Measurements from ENCODE around the gene RCHY1.

Gene RCHY1

GRCh38 chr4:75434105-75434504 lies 80.1 kb downstream of the RCHY1 start:
- no peak overlapping the region for H3K27ac ChIP-seq (ENCODE audit: insufficient read depth, low read depth, low read length, poor library complexity, severe bottlenecking)
- 44 to 48% methylated on average over 2 of the region's 2 CpGs for WGBS, 2 experiments
- no peaks in the 10 kb centered on the region for H3K4me1 ChIP-seq (ENCODE audit: control insufficient read depth, insufficient read depth, low read length)
- H3K4me3 ChIP-seq (ENCODE audit: insufficient read depth, low read depth, low read length), result no peak overlapping the region
- no peaks in the 10 kb centered on the region for H3K36me3 ChIP-seq (ENCODE audit: control insufficient read depth, insufficient read depth, low read length)
- H3K9me3 ChIP-seq (ENCODE audit: control insufficient read depth, low read length), result no peaks in the 10 kb centered on the region
- no peaks in the 10 kb centered on the region for H3K27me3 ChIP-seq (ENCODE audit: control insufficient read depth, insufficient read depth, low read length, poor library complexity, severe bottlenecking)

DNA sequence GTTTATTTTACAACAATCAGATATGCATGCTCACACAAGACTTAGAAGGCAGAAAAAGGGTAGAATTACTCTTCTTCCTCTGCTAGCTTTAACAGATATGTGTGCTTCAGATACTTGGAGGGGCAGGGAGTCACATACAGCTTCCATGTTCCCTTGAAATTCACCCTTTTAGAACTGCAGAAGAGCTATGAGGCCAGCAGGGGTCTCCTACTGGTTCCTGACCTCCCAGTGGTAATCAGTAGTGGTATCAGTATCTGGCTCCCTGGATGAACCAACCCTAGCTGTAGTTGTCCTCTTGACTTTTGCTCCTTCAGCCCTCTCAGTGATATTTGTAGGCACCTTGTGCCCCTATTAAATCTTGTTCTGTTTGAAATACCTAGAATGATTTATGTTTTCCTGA lies 81.5 kb downstream of the RCHY1 start:
- Histone ChIP-seq H3K9me3 (ENCODE audit: control insufficient read depth, low read length) (no peaks in the 10 kb centered on the region), H3K4me3 (ENCODE audit: insufficient read depth, low read depth, low read length) (no peak overlapping the region), H3K4me1 (ENCODE audit: control insufficient read depth, insufficient read depth, low read length) (no peaks in the 10 kb centered on the region), H3K36me3 (ENCODE audit: control insufficient read depth, insufficient read depth, low read length) (no peaks in the 10 kb centered on the region), H3K27me3 (ENCODE audit: control insufficient read depth, insufficient read depth, low read length, poor library complexity, severe bottlenecking) (no peaks in the 10 kb centered on the region), H3K27ac (ENCODE audit: insufficient read depth, low read depth, low read length, poor library complexity, severe bottlenecking) (no peak overlapping the region)

DNA sequence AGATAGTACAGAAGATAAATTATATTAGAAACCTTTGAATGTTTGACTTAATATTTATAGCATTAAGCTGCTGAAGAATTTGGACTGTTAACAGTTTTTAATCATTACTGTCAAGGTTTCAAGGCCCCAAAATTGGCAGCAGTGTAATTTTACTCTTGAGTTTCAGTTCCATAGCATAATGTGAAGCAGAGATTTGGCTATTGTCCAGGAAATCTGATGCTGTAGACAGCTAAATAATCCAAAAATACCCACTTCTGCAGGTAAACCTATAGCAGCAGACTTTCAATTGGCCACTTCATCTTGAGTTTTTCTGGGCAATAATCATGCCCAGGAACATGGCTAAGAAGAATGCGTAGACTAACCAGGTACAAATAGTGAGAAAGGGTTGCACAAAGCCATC lies 85.0 kb downstream of the RCHY1 start:
- Histone ChIP-seq H3K27ac (ENCODE audit: insufficient read depth, low read depth, low read length, poor library complexity, severe bottlenecking) (no peak overlapping the region), H3K36me3 (ENCODE audit: control insufficient read depth, insufficient read depth, low read length) (no peaks in the 10 kb centered on the region), H3K9me3 (ENCODE audit: control insufficient read depth, low read length) (no peaks in the 10 kb centered on the region), H3K27me3 (ENCODE audit: control insufficient read depth, insufficient read depth, low read length, poor library complexity, severe bottlenecking) (no peaks in the 10 kb centered on the region), H3K4me3 (ENCODE audit: insufficient read depth, low read depth, low read length) (no peak overlapping the region), H3K4me1 (ENCODE audit: control insufficient read depth, insufficient read depth, low read length) (no peaks in the 10 kb centered on the region)
- WGBS, 2 experiments, result 0% methylated on average over 1 of the region's 1 CpG
